GM06990 (cell line): ENCODE data around the gene PDE6A.
"Not testable (repeated sequence)": the region's sequence is repeated elsewhere in the genome, so short reads cannot be mapped to it uniquely, and the experiment has no call there.

Experiments used
- DNase-seq: peaks from one replicate; pipeline ENCODE4 v3.0.0-alpha.2; 2011; ENCODE audit not compliant: insufficient read length; ENCODE audit errors: extremely low read depth
- H3K27me3 ChIP-seq: replicated peaks from 2 replicates; pipeline ENCODE4 v1.6.0; 2011; ENCODE audit warnings: low read length; ENCODE audit not compliant: control insufficient read depth, insufficient read depth
- H3K36me3 ChIP-seq: 2 replicates; pipeline ENCODE4 v1.5.1; 2011; ENCODE audit warnings: low read length; ENCODE audit not compliant: control insufficient read depth, insufficient read depth
- H3K4me3 ChIP-seq: replicated peaks from 2 replicates; pipeline ENCODE4 v1.5.1; 2011; ENCODE audit warnings: low read depth, mild to moderate bottlenecking, control low read depth, low read length
- TF ChIP-seq, protein P1 (sequence below): IDR thresholded peaks from 2 replicates; pipeline ENCODE4 v1.5.1; 2011; ENCODE audit warnings: low read length, control low read depth, mild to moderate bottlenecking, inconsistent platforms; ENCODE audit not compliant: insufficient read depth, poor library complexity, severe bottlenecking

PDE6A gene

GRCh38 chr5:149881874-149882273 lies 62.7 kb downstream of the PDE6A start:
- H3K36me3 ChIP-seq, result no peaks in the 10 kb centered on the region
- TF ChIP-seq, protein P1, sequence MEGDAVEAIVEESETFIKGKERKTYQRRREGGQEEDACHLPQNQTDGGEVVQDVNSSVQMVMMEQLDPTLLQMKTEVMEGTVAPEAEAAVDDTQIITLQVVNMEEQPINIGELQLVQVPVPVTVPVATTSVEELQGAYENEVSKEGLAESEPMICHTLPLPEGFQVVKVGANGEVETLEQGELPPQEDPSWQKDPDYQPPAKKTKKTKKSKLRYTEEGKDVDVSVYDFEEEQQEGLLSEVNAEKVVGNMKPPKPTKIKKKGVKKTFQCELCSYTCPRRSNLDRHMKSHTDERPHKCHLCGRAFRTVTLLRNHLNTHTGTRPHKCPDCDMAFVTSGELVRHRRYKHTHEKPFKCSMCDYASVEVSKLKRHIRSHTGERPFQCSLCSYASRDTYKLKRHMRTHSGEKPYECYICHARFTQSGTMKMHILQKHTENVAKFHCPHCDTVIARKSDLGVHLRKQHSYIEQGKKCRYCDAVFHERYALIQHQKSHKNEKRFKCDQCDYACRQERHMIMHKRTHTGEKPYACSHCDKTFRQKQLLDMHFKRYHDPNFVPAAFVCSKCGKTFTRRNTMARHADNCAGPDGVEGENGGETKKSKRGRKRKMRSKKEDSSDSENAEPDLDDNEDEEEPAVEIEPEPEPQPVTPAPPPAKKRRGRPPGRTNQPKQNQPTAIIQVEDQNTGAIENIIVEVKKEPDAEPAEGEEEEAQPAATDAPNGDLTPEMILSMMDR, result no peak
- DNase-seq, result no peak

GRCh38 chr5:149881069-149881622 lies 63.4 kb downstream of the PDE6A start:
- TF ChIP-seq, protein P1, result no peak
- Histone ChIP-seq H3K4me3 (no peak overlapping the region), H3K36me3 (no peaks in the 10 kb centered on the region), H3K27me3 (no peaks in the 10 kb centered on the region; the same call in 1 of the 2 replicates)
- no peak for DNase-seq

More at GRCh38 chr5:149881874-149882273, 62.7 kb downstream of the PDE6A start:
- Histone ChIP-seq H3K4me3 (no peak overlapping the region), H3K27me3 (no peaks in the 10 kb centered on the region; the same call in 1 of the 2 replicates)

DNA sequence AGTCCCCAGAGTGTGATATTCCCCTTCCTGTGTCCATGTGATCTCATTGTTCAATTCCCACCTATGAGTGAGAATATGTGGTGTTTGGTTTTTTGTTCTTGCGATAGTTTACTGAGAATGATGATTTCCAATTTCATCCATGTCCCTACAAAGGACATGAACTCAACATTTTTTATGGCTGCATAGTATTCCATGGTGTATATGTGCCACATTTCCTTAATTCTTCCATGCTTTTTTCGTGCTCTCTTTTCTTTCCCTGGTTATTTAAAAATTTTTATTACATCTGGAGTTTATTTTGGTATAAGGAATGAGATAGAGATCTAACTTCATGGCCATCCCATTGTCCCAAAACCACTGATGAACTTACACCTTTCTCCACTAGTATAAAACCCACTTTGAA lies 65.0 kb downstream of the PDE6A start:
- not testable (repeated sequence) for DNase-seq, H3K27me3 ChIP-seq, H3K36me3 ChIP-seq, H3K4me3 ChIP-seq

DNA sequence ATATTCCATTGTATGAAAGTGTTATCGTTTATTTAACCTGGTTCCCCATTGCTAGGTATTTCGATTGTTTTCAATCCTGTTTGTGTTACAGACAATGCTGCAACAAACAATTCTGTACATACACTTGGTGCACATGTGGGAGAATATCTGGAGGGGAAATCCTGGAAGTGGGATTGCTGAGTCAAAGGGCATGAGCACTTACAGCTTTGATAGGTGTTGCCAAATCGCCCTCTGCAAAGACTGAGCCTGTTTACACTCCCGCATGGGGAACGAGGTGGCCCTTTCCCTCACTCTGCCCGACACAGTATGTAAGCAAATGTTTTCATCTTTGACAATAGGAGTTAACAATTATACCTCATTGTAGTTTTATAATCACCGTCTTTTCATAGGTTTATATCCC lies 66.2 kb downstream of the PDE6A start:
- Histone ChIP-seq H3K4me3 (no peak overlapping the region), H3K27me3 (no peaks in the 10 kb centered on the region; the same call in 1 of the 2 replicates), H3K36me3 (no peaks in the 10 kb centered on the region)
- DNase-seq, result no peak
- TF ChIP-seq, protein P1, result no peak

GRCh38 chr5:149873896-149874295 lies 70.7 kb downstream of the PDE6A start:
- H3K27me3 ChIP-seq, result no peaks in the 10 kb centered on the region; the same call in 1 of the 2 replicates
- DNase-seq, result no peak

DNA sequence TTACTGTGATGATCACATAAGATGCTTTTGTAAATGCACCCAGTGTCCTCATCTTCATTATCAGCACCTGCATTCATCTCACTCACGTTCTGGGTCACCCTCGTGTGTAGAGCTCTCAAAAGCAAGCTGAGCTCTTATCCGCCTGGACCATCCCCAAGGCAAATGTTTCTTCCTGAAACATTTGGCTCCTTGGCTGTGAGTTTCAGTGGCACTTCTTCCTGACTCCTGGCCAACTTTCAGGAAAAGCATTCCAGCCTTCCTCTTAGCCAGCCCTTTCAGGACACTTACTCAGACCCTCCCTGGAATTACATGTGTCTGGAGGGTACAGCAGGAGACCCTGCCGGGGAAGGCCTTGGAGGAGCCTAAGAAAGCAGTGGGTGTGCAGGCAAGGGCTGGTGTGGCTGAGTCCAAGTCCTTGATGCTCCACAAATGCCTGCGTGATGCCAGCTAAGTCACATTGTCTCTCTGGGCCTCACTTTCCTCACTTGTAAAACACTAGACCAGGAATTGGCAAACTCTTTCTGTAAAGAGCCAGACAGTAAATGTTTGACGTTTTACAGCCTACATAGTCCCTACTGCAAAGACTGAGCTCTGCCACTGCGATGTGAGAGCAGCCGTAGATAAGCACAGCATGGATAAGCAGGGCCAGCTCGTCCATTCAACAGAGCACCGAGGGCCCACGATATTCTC lies 72.1 kb downstream of the PDE6A start:
- TF ChIP-seq, protein P1, result no peak
- no peak for DNase-seq
- H3K36me3 ChIP-seq, result no peaks in the 10 kb centered on the region
- H3K27me3 ChIP-seq, result no peaks in the 10 kb centered on the region
- H3K4me3 ChIP-seq, result no peak overlapping the region

More at GRCh38 chr5:149873896-149874295, 70.7 kb downstream of the PDE6A start:
- no peaks in the 10 kb centered on the region for H3K36me3 ChIP-seq
- TF ChIP-seq, protein P1, result no peak
- H3K4me3 ChIP-seq, result no peak overlapping the region
